Esophagus squamous epithelium (tissue), 5 donors: ENCODE results near the gene FOXP1. TPM values are rescaled to one million over a fixed set of nuclear protein-coding genes. Genes with fewer than 3 reads are reported as not detected.

Source experiments
- DNase-seq: peaks from one replicate; lab custom pipeline; 2025; lab: John Stamatoyannopoulos, UW
- H3K27ac ChIP-seq, 4 donors: fragments of 200-600 bp; sonication (generic); one replicate each; pipeline ENCODE4 v1.5.1; 2016 to 2019; ENCODE audit warnings: mild to moderate bottlenecking in 1 of 4
- H3K27me3 ChIP-seq, 4 donors: fragments of 200-600 bp; sonication (generic); 1 replicate in 3 of 4; 2 replicates in 1 of 4; pipeline versions ENCODE4 v1.5.1 to v1.6.0; 2017 to 2021; ENCODE audit warnings: antibody characterized with exemption in 1 of 4
- H3K36me3 ChIP-seq, 3 donors: fragments of 200-600 bp; sonication (generic); one replicate each; pipeline ENCODE4 v1.5.1; 2016 to 2019
- H3K4me1 ChIP-seq, 3 donors: fragments of 200-600 bp; sonication (generic); one replicate each; pipeline ENCODE4 v1.5.1; 2017 to 2019
- H3K4me3 ChIP-seq, 4 donors: fragments of 200-600 bp; sonication (generic); 1 replicate in 3 of 4; 2 replicates in 1 of 4; pipeline ENCODE4 v1.5.1; 2016 to 2019; ENCODE audit warnings: mild to moderate bottlenecking in 2 of 4, moderate library complexity in 1 of 4
- H3K9me3 ChIP-seq, 3 donors: fragments of 200-600 bp; sonication (generic); one replicate each; pipeline ENCODE4 v1.5.1; 2016 to 2019
- CTCF ChIP-seq, 6 experiments: fragments of 450-650 bp in 4 of 6; fragments of 200-600 bp in 2 of 6; sonication (generic) in 2 of 6; IDR thresholded peaks; one replicate each; pipeline ENCODE4 v1.5.1; 2016 to 2019; ENCODE audit warnings: antibody characterized with exemption in 6 of 6, mild to moderate bottlenecking in 4 of 6, moderate library complexity in 4 of 6
- POLR2A ChIP-seq, 4 donors: fragments of 450-650 bp; IDR thresholded peaks; one replicate each; pipeline ENCODE4 v1.6.1; 2017; ENCODE audit warnings: antibody characterized with exemption in 4 of 4, mild to moderate bottlenecking in 4 of 4, moderate library complexity in 3 of 4
- WGBS, 2 donors: methylation state at CpG; one replicate each; pipeline ENCODE4 v1.1.5; 2018; 5-methylcytosine and 5-hydroxymethylcytosine counted together
- intact Hi-C: fragments of 100-400 bp; cut with DNase I; formaldehyde crosslinking; loops from one replicate; pipeline ENCODE4 v1.15.0; 2022
- total RNA-seq, 4 donors: library from RNA; depleted of rRNA; stranded (reverse); fragments of >200 nt; gene quantifications; one replicate each; pipeline ENCODE4 v1.1.0, GENCODE V29; 2016
- donor health status: DM: yes; HTN: yes; CAD: no.

FOXP1 gene
- total RNA-seq, 4 donors from 2014 or later: 49.1 to 124 (median 61.1) TPM

GRCh38 chr3:71542521-71543370 lies 40.8 kb downstream of the FOXP1 start:
- peak; percentile 14 for DNase-seq
- H3K9me3 ChIP-seq: no peaks in the 10 kb centered on the region
- peaks cover 0 to 8% (median 0%) of the 10 kb centered on the region in 3 donors for H3K36me3 ChIP-seq
- 44 to 47% methylated on average over 18 to 21 of the region's 23 CpGs for WGBS, 2 donors
- H3K4me3 ChIP-seq: peak overlapping the region in 1 of 4 donors; percentile 46
- peaks cover 18 to 33% (median 19%) of the 10 kb centered on the region in 3 donors for H3K4me1 ChIP-seq
- peak overlapping the region in 3 of 4 donors; percentile 61 to 66 (median 62) for H3K27ac ChIP-seq
- no peaks in the 10 kb centered on the region for H3K27me3 ChIP-seq
- TF ChIP-seq CTCF (IDR thresholded peaks at IDR 0.05): no peak
- no peak for TF ChIP-seq POLR2A (IDR thresholded peaks at IDR 0.05)
- intact Hi-C loops: no loop called here

DNA sequence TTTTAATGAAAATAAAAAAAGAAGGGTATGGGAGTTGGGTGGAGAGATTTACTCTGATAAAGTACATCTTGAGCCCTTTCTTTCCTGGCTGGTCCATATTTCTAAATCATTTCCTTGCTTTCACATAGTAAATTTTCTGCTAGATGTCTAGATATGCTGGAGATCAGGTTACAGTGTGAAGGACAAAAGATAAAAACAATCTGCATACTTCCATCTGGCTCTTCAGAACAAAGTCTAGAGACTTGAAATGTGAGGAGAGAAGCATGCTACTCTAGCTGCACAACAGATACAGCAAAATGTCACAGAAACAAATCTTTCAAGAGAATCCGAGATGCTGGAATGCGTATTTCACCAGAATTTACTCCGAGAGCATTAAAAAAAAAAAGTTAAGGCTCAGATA lies 42.2 kb downstream of the FOXP1 start:
- WGBS, 2 donors: 70 to 89% methylated on average over 3 of the region's 3 CpGs
- intact Hi-C loops: no loop called here

DNA sequence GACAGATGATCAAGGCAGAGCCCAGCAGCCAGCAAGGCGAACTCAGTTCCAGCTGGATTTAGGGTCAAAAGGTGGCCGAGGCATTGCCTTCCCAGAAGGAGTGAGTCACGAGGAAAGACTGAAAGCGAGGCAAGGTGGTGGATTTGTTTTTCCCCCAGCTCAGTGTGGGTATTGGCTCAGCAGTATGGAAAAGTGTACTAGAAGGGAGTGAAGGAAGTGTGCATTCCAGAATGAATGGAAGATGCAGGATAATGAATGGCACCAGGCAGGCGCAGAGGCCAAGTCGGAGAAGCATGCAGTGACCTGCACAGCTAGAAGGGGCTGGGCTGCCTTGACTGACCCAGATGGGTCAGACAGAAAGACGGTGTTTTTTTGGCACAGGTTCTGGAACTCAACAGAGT lies 46.3 kb downstream of the FOXP1 start:
- H3K9me3 ChIP-seq: no peaks in the 10 kb centered on the region
- DNase-seq: no peak
- WGBS, 2 donors: 27 to 28% methylated on average over 7 of the region's 7 CpGs
- intact Hi-C loops: no loop called here
- no peaks in the 10 kb centered on the region for H3K27me3 ChIP-seq
- H3K4me1 ChIP-seq: peaks cover 27 to 73% (median 37%) of the 10 kb centered on the region in 3 donors
- H3K4me3 ChIP-seq: no peak overlapping the region
- no peak for TF ChIP-seq POLR2A (IDR thresholded peaks at IDR 0.05)
- no peak for TF ChIP-seq CTCF (IDR thresholded peaks at IDR 0.05)
- no peaks in the 10 kb centered on the region for H3K36me3 ChIP-seq
- peak overlapping the region; percentile 15 to 76 (median 72) for H3K27ac ChIP-seq

More for the DNA sequence above, 42.2 kb downstream of the FOXP1 start:
- H3K4me3 ChIP-seq: no peak overlapping the region
- no peak overlapping the region for H3K27ac ChIP-seq
- no peak for TF ChIP-seq CTCF (IDR thresholded peaks at IDR 0.05)
- TF ChIP-seq POLR2A (IDR thresholded peaks at IDR 0.05): no peak
- no peaks in the 10 kb centered on the region for H3K9me3 ChIP-seq
- no peaks in the 10 kb centered on the region for H3K27me3 ChIP-seq
- H3K36me3 ChIP-seq: peaks cover 0 to 3% (median 0%) of the 10 kb centered on the region in 3 donors
- peaks cover 32 to 47% (median 34%) of the 10 kb centered on the region in 3 donors for H3K4me1 ChIP-seq
- no peak for DNase-seq

- no peak for TF ChIP-seq POLR2A (IDR thresholded peaks at IDR 0.05)
- no peak for TF ChIP-seq CTCF (IDR thresholded peaks at IDR 0.05)
- intact Hi-C loops: no loop called here
- no peak for DNase-seq
- no peaks in the 10 kb centered on the region for H3K9me3 ChIP-seq
- peak overlapping the region; percentile 15 to 76 (median 72) for H3K27ac ChIP-seq
- WGBS, 2 donors: 25 to 44% methylated on average over 4 of the region's 7 CpGs
- no peaks in the 10 kb centered on the region for H3K27me3 ChIP-seq
- H3K4me3 ChIP-seq: no peak overlapping the region
- no peaks in the 10 kb centered on the region for H3K36me3 ChIP-seq
- peaks cover 23 to 73% (median 36%) of the 10 kb centered on the region in 3 donors for H3K4me1 ChIP-seq
Observed at GRCh38 chr3:71536376-71536965, 47.1 kb downstream of the FOXP1 start.

DNA sequence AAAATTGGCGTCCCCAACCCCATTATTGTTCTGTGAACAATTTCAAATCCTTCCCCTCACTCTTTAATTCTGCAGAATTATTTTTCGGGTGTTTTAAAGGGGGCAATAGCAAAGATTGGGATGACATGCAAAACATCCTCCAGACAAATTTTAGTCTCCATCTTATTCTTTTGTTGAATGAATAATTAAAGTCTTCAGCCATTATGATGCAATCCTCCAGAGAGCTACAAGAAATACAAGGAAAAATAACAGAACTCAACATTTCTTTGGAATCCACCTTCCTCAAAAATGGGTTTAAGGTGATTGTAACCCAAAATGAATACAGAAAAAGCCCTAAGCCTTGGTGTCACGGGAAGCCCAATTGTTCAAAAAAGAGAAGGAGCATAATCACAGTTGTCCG lies 49.9 kb downstream of the FOXP1 start:
- WGBS, 2 donors: 66 to 70% methylated on average over 4 of the region's 4 CpGs
- TF ChIP-seq CTCF (IDR thresholded peaks at IDR 0.05) (no peak), POLR2A (IDR thresholded peaks at IDR 0.05) (no peak)
- peak overlapping the region; percentile 33 to 87 (median 76) for H3K27ac ChIP-seq

More for the DNA sequence above, 49.9 kb downstream of the FOXP1 start:
- Histone ChIP-seq H3K27me3 (no peaks in the 10 kb centered on the region), H3K36me3 (no peaks in the 10 kb centered on the region), H3K4me3 (no peak overlapping the region), H3K9me3 (no peaks in the 10 kb centered on the region), H3K4me1 (peaks cover 26 to 73% (median 36%) of the 10 kb centered on the region in 3 donors)
- intact Hi-C loops: no loop called here
- no peak for DNase-seq
